ENCODE measurements around the gene CS. TPM values are rescaled to one million over a fixed set of nuclear protein-coding genes. Genes with fewer than 3 reads are reported as not detected.
A peak's percentile ranks its signal among the peaks of the same experiment; 100 is the strongest.
"Not testable (repeated sequence)": the region's sequence is repeated elsewhere in the genome, so short reads cannot be mapped to it uniquely, and the experiment has no call there.

Gene CS
- 64.8 and 89.4 TPM in 2 replicates for total RNA-seq

- H3K36me3 ChIP-seq (ENCODE audit: control insufficient read depth, insufficient read depth, low read length), result peaks cover 7% of the 10 kb centered on the region
Observed at GRCh38 chr12:56299853-56300643, at the start of gene CS. CS (minus strand) TSS chr12:56300330; CDS start chr12:56300201, 129 bp downstream.

DNA sequence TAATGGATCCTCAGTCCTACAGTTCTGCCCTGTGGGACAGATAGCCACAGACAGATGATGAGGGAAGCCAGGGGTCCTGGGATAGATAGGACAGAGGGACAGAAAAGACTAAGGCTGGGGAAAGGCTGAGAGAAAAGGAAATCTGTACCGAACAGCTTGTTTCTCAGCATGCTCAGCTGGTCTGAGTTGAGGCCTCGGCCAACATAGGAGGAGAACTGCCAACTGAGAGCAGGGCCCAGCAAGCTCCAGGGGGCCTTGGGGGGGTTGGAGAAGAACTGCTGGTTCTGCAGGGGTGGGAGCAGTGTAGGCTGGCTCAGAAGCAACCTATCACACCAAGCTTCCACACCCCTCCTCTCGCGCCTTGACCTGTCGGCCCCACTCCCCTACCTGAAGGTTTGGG lies 48.6 kb upstream of the CS start:
- Histone ChIP-seq H3K4me3 (ENCODE audit: low read depth, low read length) (no peak overlapping the region), H3K36me3 (ENCODE audit: control insufficient read depth, insufficient read depth, low read length) (peaks cover 26% of the 10 kb centered on the region), H3K27me3 (ENCODE audit: control insufficient read depth, insufficient read depth, low read length) (no peaks in the 10 kb centered on the region)
- TF ChIP-seq, protein P1, sequence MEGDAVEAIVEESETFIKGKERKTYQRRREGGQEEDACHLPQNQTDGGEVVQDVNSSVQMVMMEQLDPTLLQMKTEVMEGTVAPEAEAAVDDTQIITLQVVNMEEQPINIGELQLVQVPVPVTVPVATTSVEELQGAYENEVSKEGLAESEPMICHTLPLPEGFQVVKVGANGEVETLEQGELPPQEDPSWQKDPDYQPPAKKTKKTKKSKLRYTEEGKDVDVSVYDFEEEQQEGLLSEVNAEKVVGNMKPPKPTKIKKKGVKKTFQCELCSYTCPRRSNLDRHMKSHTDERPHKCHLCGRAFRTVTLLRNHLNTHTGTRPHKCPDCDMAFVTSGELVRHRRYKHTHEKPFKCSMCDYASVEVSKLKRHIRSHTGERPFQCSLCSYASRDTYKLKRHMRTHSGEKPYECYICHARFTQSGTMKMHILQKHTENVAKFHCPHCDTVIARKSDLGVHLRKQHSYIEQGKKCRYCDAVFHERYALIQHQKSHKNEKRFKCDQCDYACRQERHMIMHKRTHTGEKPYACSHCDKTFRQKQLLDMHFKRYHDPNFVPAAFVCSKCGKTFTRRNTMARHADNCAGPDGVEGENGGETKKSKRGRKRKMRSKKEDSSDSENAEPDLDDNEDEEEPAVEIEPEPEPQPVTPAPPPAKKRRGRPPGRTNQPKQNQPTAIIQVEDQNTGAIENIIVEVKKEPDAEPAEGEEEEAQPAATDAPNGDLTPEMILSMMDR (IDR thresholded peaks at IDR 0.05; ENCODE audit: insufficient read depth, low read length, severe bottlenecking), result no peak
- FAIRE-seq (no peak), DNase-seq (ENCODE audit: low read depth) (no peak)

More at GRCh38 chr12:56299853-56300643, at the start of gene CS:
- FAIRE-seq (no peak), DNase-seq (ENCODE audit: low read depth) (peak; percentile 91)
- Histone ChIP-seq H3K27me3 (ENCODE audit: control insufficient read depth, insufficient read depth, low read length) (no peaks in the 10 kb centered on the region), H3K4me3 (ENCODE audit: low read depth, low read length) (peak within 1 kb of the TSS; percentile 77)
- TF ChIP-seq, protein P1 (IDR thresholded peaks at IDR 0.05; ENCODE audit: insufficient read depth, low read length, severe bottlenecking), result no peak

DNA sequence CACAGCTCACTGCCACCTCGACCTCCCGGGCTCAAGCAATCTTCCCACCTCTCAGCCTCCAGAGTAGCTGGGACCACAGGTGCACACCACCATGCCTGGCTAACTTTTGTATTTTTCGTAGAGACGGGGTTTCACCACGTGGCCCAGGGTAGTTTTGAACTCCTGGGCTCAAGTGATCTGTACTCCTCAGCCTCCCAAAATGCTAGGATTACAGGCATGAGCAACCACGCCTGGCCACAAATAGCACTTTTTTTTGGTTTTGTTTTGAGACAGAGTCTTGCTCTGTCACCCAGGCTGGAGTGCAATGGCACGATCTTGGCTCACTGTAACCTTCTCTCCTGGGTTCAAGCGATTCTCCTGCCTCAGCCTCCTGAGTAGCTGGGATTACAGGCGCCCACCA lies 47.1 kb upstream of the CS start:
- not testable (repeated sequence) for DNase-seq (ENCODE audit: low read depth); FAIRE-seq; H3K4me3 ChIP-seq (ENCODE audit: low read depth, low read length); H3K27me3 ChIP-seq (ENCODE audit: control insufficient read depth, insufficient read depth, low read length)
- H3K36me3 ChIP-seq (ENCODE audit: control insufficient read depth, insufficient read depth, low read length), result peaks cover 30% of the 10 kb centered on the region

- no peaks in the 10 kb centered on the region for H3K27me3 ChIP-seq (ENCODE audit: control insufficient read depth, insufficient read depth, low read length)
- peaks cover 30% of the 10 kb centered on the region for H3K36me3 ChIP-seq (ENCODE audit: control insufficient read depth, insufficient read depth, low read length)
- DNase-seq (ENCODE audit: low read depth), result no peak
- no peak for FAIRE-seq
- H3K4me3 ChIP-seq (ENCODE audit: low read depth, low read length), result no peak overlapping the region
- TF ChIP-seq, protein P1 (IDR thresholded peaks at IDR 0.05; ENCODE audit: insufficient read depth, low read length, severe bottlenecking), result no peak
Observed at GRCh38 chr12:56346675-56347074, 46.5 kb upstream of the CS start.

DNA sequence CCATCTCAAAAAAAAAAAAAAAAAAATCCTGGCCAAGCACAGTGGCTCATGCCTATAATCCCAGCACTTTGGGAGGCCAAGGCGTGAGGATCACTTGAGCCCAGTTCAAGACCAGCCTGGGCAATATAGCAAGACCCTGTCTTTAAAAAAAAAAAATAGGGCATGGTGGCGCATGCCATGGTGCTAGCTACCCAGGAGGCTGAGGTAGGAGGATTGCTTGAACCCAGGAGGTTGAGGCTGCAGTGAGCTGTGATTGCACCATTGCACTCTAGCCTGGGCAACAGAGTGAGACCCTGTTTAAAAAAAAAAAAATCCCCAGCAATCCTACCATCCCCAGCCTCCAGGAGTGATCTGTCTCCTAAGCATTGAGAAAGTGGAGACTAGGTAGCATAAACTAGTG lies 42.2 kb upstream of the CS start:
- not testable (repeated sequence) for H3K27me3 ChIP-seq (ENCODE audit: control insufficient read depth, insufficient read depth, low read length); H3K36me3 ChIP-seq (ENCODE audit: control insufficient read depth, insufficient read depth, low read length); DNase-seq (ENCODE audit: low read depth); H3K4me3 ChIP-seq (ENCODE audit: low read depth, low read length); FAIRE-seq

DNA sequence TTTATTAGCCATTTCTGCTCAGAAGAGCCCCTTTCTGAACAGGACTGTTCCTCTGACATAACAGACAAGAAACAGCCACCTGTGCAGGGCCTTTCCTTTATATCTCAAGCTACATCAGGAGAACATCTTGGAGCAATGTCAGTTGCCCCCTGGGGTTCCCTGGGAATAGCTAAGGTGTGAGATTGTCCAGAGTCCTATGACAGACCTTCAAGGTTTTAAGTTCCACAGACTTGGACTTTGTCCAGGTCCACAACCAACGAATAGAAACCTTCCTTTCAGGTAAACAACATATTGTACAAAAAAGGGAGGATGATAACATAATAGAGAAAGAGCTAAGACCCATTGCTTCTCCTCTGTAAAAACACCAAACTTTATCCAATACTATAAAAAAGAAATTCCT lies 41.5 kb upstream of the CS start:
- Histone ChIP-seq H3K27me3 (ENCODE audit: control insufficient read depth, insufficient read depth, low read length) (no peaks in the 10 kb centered on the region), H3K4me3 (ENCODE audit: low read depth, low read length) (no peak overlapping the region), H3K36me3 (ENCODE audit: control insufficient read depth, insufficient read depth, low read length) (peaks cover 7% of the 10 kb centered on the region)
- DNase-seq (ENCODE audit: low read depth), result no peak
- TF ChIP-seq, protein P1 (IDR thresholded peaks at IDR 0.05; ENCODE audit: insufficient read depth, low read length, severe bottlenecking), result no peak
- FAIRE-seq, result no peak

DNA sequence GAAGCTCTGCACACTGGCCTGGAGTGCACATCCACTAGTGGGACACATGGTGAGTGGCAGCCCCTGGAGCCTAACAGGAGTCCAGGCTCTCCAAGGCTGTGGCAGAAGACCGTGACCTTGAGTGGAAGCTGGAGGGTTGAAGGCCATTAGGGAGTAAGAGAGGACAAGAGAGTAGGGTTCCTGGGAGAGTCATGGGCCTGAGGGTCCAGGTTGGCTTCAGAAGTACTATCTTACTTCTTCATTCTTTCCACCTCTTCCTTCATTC lies 39.0 kb upstream of the CS start:
- FAIRE-seq (no peak), DNase-seq (ENCODE audit: low read depth) (no peak)
- peaks cover 7% of the 10 kb centered on the region for H3K36me3 ChIP-seq (ENCODE audit: control insufficient read depth, insufficient read depth, low read length)
- H3K27me3 ChIP-seq (ENCODE audit: control insufficient read depth, insufficient read depth, low read length), result no peaks in the 10 kb centered on the region
- H3K4me3 ChIP-seq (ENCODE audit: low read depth, low read length), result no peak overlapping the region
- TF ChIP-seq, protein P1 (IDR thresholded peaks at IDR 0.05; ENCODE audit: insufficient read depth, low read length, severe bottlenecking), result no peak
